Measurements from ENCODE around the gene PHKB. TPM values are rescaled to one million over a fixed set of nuclear protein-coding genes. Genes with fewer than 3 reads are reported as not detected.

The PHKB gene
- total and polyA plus RNA-seq, 2 donors (not counting 1 experiment from before 2014, with no cell fraction given), result 79.0 to 103 TPM

DNA sequence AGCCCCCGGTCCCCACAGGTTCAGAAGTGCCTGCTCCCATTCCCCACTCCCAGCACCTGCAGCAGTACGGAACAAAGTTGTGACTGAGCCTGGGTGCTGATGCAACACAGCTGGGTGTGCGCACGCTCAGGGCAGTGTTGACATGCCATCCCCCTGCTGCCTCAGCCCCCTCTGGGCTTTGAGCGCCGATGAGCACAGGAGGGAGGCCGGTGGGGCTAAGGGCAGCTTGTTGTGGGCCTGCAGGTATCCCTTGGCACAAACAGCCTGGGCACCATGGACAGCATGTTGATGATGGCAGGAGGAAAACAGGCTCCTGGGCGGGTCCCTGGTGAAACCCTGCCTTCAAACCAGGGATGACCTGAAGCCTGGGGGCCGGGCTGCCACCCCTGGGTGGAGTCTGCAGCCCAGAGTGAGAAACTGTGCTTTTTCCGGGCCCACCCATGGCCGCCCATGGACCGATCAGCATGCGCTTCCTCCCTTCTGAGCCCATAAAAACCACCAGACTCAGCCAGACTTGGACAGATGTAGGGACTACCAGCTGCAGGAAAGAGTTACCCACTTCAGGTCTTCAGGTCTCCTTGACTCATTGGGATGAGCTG, 175.5 kb downstream of the PHKB start:
- Histone ChIP-seq H3K79me2 (ENCODE audit: control insufficient read depth, insufficient read depth, low read length) (no peaks in the 10 kb centered on the region), H3K4me1 (ENCODE audit: control insufficient read depth, extremely low read depth, insufficient read depth, low read length) (no peaks in the 10 kb centered on the region), H2AFZ (ENCODE audit: low read length) (no peak overlapping the region), H3K9ac (ENCODE audit: insufficient read depth, low read length) (no peak overlapping the region), H3K27ac (ENCODE audit: insufficient read depth, low read length) (no peak overlapping the region), H3K9me3 (ENCODE audit: control insufficient read depth, insufficient read depth, low read depth, low read length) (no peaks in the 10 kb centered on the region), H3K27me3 (ENCODE audit: control insufficient read depth, insufficient read depth, low read length) (no peaks in the 10 kb centered on the region), H3K36me3 (ENCODE audit: control insufficient read depth, insufficient read depth, low read length) (no peaks in the 10 kb centered on the region), H4K20me1 (ENCODE audit: control insufficient read depth, extremely low read depth, insufficient read depth, low read length) (no peaks in the 10 kb centered on the region), H3K4me2 (ENCODE audit: extremely low read depth, insufficient read depth, low read length) (no peak overlapping the region), H3K4me3 (replicated peaks in 1 of 4; ENCODE audit: control extremely low read depth in 1 of 4, insufficient read depth in 1 of 4, low read depth in 3 of 4, low read length in 4 of 4) (no peak overlapping the region)
- DNase-seq (ENCODE audit: low read depth in 2 of 2), result no peak
- TF ChIP-seq, protein P1, sequence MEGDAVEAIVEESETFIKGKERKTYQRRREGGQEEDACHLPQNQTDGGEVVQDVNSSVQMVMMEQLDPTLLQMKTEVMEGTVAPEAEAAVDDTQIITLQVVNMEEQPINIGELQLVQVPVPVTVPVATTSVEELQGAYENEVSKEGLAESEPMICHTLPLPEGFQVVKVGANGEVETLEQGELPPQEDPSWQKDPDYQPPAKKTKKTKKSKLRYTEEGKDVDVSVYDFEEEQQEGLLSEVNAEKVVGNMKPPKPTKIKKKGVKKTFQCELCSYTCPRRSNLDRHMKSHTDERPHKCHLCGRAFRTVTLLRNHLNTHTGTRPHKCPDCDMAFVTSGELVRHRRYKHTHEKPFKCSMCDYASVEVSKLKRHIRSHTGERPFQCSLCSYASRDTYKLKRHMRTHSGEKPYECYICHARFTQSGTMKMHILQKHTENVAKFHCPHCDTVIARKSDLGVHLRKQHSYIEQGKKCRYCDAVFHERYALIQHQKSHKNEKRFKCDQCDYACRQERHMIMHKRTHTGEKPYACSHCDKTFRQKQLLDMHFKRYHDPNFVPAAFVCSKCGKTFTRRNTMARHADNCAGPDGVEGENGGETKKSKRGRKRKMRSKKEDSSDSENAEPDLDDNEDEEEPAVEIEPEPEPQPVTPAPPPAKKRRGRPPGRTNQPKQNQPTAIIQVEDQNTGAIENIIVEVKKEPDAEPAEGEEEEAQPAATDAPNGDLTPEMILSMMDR (conservative IDR thresholded peaks at IDR 0.05 in 1 of 2, IDR thresholded peaks at IDR 0.05 in 1 of 2; ENCODE audit: low read depth in 1 of 2, low read length in 2 of 2), result no peak
- no peak for TF ChIP-seq EZH2 (IDR thresholded peaks at IDR 0.05; ENCODE audit: low read length, missing control alignments)

DNA sequence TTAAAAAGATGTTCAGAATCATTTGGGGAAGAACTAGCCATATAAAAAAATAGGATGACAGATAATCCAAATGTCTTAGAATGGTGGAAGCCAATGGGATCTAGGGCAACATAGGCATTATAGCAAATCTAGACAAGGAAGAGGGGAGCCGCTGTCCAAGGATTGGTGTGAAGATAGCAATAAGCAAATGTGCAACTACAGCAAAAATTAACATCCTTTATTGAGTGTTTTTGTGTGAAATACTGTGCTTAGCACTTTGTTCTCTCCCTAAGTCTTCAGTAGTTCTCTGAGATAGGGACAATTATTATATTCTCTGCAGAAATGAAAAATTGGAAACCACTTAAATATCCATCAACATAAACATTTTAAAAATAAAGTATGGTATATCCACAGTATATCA, 177.0 kb downstream of the PHKB start:
- Histone ChIP-seq H3K4me2 (ENCODE audit: extremely low read depth, insufficient read depth, low read length) (no peak overlapping the region), H3K4me3 (replicated peaks in 1 of 4; ENCODE audit: control extremely low read depth in 1 of 4, insufficient read depth in 1 of 4, low read depth in 3 of 4, low read length in 4 of 4) (no peak overlapping the region), H3K27ac (ENCODE audit: insufficient read depth, low read length) (no peak overlapping the region), H3K79me2 (ENCODE audit: control insufficient read depth, insufficient read depth, low read length) (no peaks in the 10 kb centered on the region), H3K4me1 (ENCODE audit: control insufficient read depth, extremely low read depth, insufficient read depth, low read length) (no peaks in the 10 kb centered on the region), H3K9ac (ENCODE audit: insufficient read depth, low read length) (no peak overlapping the region), H3K36me3 (ENCODE audit: control insufficient read depth, insufficient read depth, low read length) (no peaks in the 10 kb centered on the region), H2AFZ (ENCODE audit: low read length) (no peak overlapping the region), H4K20me1 (ENCODE audit: control insufficient read depth, extremely low read depth, insufficient read depth, low read length) (no peaks in the 10 kb centered on the region), H3K9me3 (ENCODE audit: control insufficient read depth, insufficient read depth, low read depth, low read length) (no peaks in the 10 kb centered on the region), H3K27me3 (ENCODE audit: control insufficient read depth, insufficient read depth, low read length) (no peaks in the 10 kb centered on the region)
- DNase-seq (ENCODE audit: low read depth in 2 of 2), result no peak
- TF ChIP-seq, protein P1 (conservative IDR thresholded peaks at IDR 0.05 in 1 of 2, IDR thresholded peaks at IDR 0.05 in 1 of 2; ENCODE audit: low read depth in 1 of 2, low read length in 2 of 2), result no peak
- no peak for TF ChIP-seq EZH2 (IDR thresholded peaks at IDR 0.05; ENCODE audit: low read length, missing control alignments)

DNA sequence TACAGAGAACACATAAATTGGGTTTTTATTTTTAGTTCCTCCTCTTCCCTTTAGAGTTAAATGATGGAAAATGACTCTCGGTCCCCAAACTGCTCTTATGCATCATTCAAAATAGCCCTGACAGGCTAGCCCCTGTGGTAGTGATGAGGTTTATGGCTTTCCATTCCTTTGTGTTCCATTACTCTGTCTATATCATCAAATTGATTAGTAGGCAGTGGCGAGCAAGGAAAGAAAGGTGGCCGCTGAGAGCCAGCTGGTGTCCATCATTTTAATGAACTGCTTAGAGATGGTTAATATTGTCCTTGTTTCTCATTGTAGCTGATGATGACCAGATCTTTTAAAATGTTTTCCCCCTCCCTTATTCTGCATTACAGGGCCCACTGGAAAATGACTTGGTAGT, 179.5 kb downstream of the PHKB start:
- H3K4me1 ChIP-seq (ENCODE audit: control insufficient read depth, extremely low read depth, insufficient read depth, low read length), result peaks cover 2% of the 10 kb centered on the region
- no peak overlapping the region for H3K9ac ChIP-seq (ENCODE audit: insufficient read depth, low read length)
- H3K9me3 ChIP-seq (ENCODE audit: control insufficient read depth, insufficient read depth, low read depth, low read length), result no peaks in the 10 kb centered on the region
- H3K79me2 ChIP-seq (ENCODE audit: control insufficient read depth, insufficient read depth, low read length), result no peaks in the 10 kb centered on the region
- H3K36me3 ChIP-seq (ENCODE audit: control insufficient read depth, insufficient read depth, low read length), result no peaks in the 10 kb centered on the region
- no peaks in the 10 kb centered on the region for H4K20me1 ChIP-seq (ENCODE audit: control insufficient read depth, extremely low read depth, insufficient read depth, low read length)
- no peak overlapping the region for H2AFZ ChIP-seq (ENCODE audit: low read length)
- H3K4me2 ChIP-seq (ENCODE audit: extremely low read depth, insufficient read depth, low read length), result no peak overlapping the region
- no peak overlapping the region for H3K4me3 ChIP-seq (replicated peaks in 1 of 4; ENCODE audit: control extremely low read depth in 1 of 4, insufficient read depth in 1 of 4, low read depth in 3 of 4, low read length in 4 of 4)
- TF ChIP-seq, protein P1 (conservative IDR thresholded peaks at IDR 0.05 in 1 of 2, IDR thresholded peaks at IDR 0.05 in 1 of 2; ENCODE audit: low read depth in 1 of 2, low read length in 2 of 2), result no peak
- TF ChIP-seq EZH2 (IDR thresholded peaks at IDR 0.05; ENCODE audit: low read length, missing control alignments), result no peak
- no peaks in the 10 kb centered on the region for H3K27me3 ChIP-seq (ENCODE audit: control insufficient read depth, insufficient read depth, low read length)
- no peak overlapping the region for H3K27ac ChIP-seq (ENCODE audit: insufficient read depth, low read length)
- no peak for DNase-seq (ENCODE audit: low read depth in 2 of 2)
